Endothelial cell (in vitro differentiated cells): ENCODE measurements around the gene EXT2. TPM values are rescaled to one million over a fixed set of nuclear protein-coding genes. Genes with fewer than 3 reads are reported as not detected.

ENCODE experiments used
- DNase-seq: peaks from one replicate; pipeline ENCODE4 v3.0.0; 2021; ENCODE audit warnings: low spot score
- H3K27ac Mint-ChIP-seq: one replicate; pipeline ENCODE4 v1.8.0; 2021; ENCODE audit warnings: mixed read lengths, inconsistent platforms; ENCODE audit not compliant: unreplicated experiment
- H3K27me3 Mint-ChIP-seq: one replicate; pipeline ENCODE4 v1.8.0; 2021; ENCODE audit warnings: mild to moderate bottlenecking, moderate library complexity, mixed read lengths, inconsistent platforms; ENCODE audit not compliant: unreplicated experiment
- H3K36me3 Mint-ChIP-seq: one replicate; pipeline ENCODE4 v1.8.0; 2021; ENCODE audit warnings: mild to moderate bottlenecking, low read depth, mixed read lengths, inconsistent platforms; ENCODE audit not compliant: unreplicated experiment
- H3K4me1 Mint-ChIP-seq: one replicate; pipeline ENCODE4 v1.8.0; 2021; ENCODE audit warnings: mild to moderate bottlenecking, mixed read lengths, inconsistent platforms; ENCODE audit not compliant: unreplicated experiment
- H3K4me3 Mint-ChIP-seq: one replicate; pipeline ENCODE4 v1.8.0; 2021; ENCODE audit warnings: mild to moderate bottlenecking, mixed read lengths, inconsistent platforms; ENCODE audit not compliant: unreplicated experiment
- H3K9me3 Mint-ChIP-seq: one replicate; pipeline ENCODE4 v1.8.0; 2021; ENCODE audit warnings: mixed read lengths, inconsistent platforms; ENCODE audit not compliant: unreplicated experiment
- total RNA-seq: library from RNA; stranded (reverse); fragmentation: NEBNext Ultra II Directional; extraction: Animal tissue kit (Norgen Biotek cat#: 25700); gene quantifications from one replicate; pipeline ENCODE4 v1.2.1, GENCODE V29; 2021; ENCODE audit not compliant: unreplicated experiment
- TF ChIP-seq, protein P1 (sequence below): fragments of 200-600 bp; sonication (generic); IDR thresholded peaks from one replicate; pipeline ENCODE4 v1.5.0; 2021; ENCODE audit warnings: antibody characterized with exemption; ENCODE audit not compliant: unreplicated experiment

The EXT2 gene
- total RNA-seq, 1 donor from 2014 or later: 96.8 TPM

GRCh38 chr11:44207292-44207691, 111.8 kb downstream of the EXT2 start:
- TF ChIP-seq, protein P1, sequence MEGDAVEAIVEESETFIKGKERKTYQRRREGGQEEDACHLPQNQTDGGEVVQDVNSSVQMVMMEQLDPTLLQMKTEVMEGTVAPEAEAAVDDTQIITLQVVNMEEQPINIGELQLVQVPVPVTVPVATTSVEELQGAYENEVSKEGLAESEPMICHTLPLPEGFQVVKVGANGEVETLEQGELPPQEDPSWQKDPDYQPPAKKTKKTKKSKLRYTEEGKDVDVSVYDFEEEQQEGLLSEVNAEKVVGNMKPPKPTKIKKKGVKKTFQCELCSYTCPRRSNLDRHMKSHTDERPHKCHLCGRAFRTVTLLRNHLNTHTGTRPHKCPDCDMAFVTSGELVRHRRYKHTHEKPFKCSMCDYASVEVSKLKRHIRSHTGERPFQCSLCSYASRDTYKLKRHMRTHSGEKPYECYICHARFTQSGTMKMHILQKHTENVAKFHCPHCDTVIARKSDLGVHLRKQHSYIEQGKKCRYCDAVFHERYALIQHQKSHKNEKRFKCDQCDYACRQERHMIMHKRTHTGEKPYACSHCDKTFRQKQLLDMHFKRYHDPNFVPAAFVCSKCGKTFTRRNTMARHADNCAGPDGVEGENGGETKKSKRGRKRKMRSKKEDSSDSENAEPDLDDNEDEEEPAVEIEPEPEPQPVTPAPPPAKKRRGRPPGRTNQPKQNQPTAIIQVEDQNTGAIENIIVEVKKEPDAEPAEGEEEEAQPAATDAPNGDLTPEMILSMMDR: no peak
- no peak for DNase-seq
- Mint-ChIP-seq H3K27me3 (peaks cover 2% of the 10 kb centered on the region), H3K4me3 (no peak overlapping the region), H3K27ac (no peak overlapping the region), H3K36me3 (peaks cover 8% of the 10 kb centered on the region), H3K4me1 (peaks cover 7% of the 10 kb centered on the region), H3K9me3 (peaks cover 5% of the 10 kb centered on the region)

DNA sequence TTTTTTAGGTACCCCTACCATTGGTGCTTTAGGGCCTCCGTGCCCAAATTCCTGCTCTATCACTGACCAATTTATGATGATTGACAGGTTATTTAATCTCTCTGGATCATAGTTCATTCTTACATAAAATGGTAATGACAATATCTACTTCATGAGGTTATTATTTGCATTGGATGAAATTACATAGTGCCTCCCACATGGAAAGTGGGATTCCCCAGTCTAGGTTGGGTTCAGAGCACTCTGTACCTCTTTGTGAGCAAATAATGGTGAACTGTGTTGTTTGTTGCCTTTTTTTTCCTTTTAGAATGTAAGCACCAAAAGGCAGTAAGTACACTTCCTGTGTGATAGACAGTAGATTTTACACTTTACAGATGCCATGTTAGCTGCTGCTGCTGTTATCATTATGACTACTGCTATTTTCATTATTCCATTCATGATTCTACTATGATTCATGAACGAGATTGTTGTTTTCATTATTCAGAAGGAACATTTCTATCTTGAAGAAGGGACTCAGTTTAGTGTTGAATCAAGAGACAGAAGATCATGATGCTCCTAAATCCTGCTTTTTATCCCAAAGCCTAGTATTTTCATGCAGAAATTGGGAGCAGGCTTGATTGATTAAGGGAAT, 113.6 kb downstream of the EXT2 start:
- Mint-ChIP-seq H3K4me3 (no peak overlapping the region), H3K27ac (no peak overlapping the region), H3K4me1 (peaks cover 7% of the 10 kb centered on the region), H3K9me3 (peaks cover 5% of the 10 kb centered on the region), H3K27me3 (peaks cover 2% of the 10 kb centered on the region), H3K36me3 (peaks cover 12% of the 10 kb centered on the region)
- TF ChIP-seq, protein P1: no peak
- DNase-seq: no peak

GRCh38 chr11:44212128-44212527, 116.7 kb downstream of the EXT2 start:
- TF ChIP-seq, protein P1: no peak
- no peak overlapping the region for H3K27ac Mint-ChIP-seq
- DNase-seq: no peak
- H3K27me3 Mint-ChIP-seq: no peaks in the 10 kb centered on the region
- peaks cover 12% of the 10 kb centered on the region for H3K36me3 Mint-ChIP-seq
- peaks cover 5% of the 10 kb centered on the region for H3K9me3 Mint-ChIP-seq
- H3K4me3 Mint-ChIP-seq: no peak overlapping the region
- peaks cover 7% of the 10 kb centered on the region for H3K4me1 Mint-ChIP-seq

DNA sequence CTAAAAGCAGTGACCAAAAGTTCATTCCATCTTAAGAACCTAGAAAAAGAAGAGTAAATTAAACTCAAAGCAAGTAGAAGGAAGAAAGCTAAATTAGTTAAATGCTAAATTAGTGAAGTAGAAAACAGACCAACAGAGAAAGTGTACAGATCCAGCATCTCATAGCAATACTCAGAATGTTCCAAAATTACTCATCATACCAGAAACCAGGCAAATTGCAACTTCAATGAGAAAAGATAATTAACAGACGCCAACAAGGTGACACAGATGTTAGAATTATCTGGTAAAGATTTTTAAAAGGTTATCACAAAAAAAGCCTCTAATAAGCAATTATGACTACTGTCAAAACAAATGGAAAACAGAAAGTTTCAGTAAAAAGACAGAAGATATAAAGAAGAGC, 117.7 kb downstream of the EXT2 start:
- H3K36me3 Mint-ChIP-seq: peaks cover 12% of the 10 kb centered on the region
- H3K9me3 Mint-ChIP-seq: peaks cover 5% of the 10 kb centered on the region
- no peaks in the 10 kb centered on the region for H3K27me3 Mint-ChIP-seq
- H3K4me1 Mint-ChIP-seq: peaks cover 6% of the 10 kb centered on the region
- H3K4me3 Mint-ChIP-seq: no peak overlapping the region
- TF ChIP-seq, protein P1: no peak
- DNase-seq: no peak
- H3K27ac Mint-ChIP-seq: no peak overlapping the region

DNA sequence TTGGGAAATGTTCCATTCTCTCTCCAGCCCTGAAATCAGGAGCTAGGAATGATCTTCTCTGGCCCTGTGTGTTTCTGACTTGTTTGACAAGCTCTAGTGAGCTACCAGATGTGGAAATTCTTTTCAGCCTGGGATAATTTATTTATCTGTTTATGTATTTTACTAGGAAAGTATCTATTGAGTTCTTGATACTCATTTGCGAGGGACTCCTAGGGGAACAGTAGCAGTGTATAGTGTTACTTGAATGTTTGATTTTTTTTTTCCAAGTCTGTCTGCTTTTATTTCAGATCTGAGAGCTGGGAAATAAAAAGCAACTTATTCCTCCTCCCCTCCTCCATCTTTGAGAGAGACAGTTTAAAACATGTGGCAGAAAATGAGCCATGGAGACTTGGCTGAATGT, 122.0 kb downstream of the EXT2 start:
- TF ChIP-seq, protein P1: no peak
- no peaks in the 10 kb centered on the region for H3K27me3 Mint-ChIP-seq
- H3K27ac Mint-ChIP-seq: no peak overlapping the region
- peaks cover 2% of the 10 kb centered on the region for H3K36me3 Mint-ChIP-seq
- no peak for DNase-seq
- no peaks in the 10 kb centered on the region for H3K9me3 Mint-ChIP-seq
- no peaks in the 10 kb centered on the region for H3K4me1 Mint-ChIP-seq
- H3K4me3 Mint-ChIP-seq: no peak overlapping the region
